ENCODE data around the gene DRG2. TPM values are rescaled to one million over a fixed set of nuclear protein-coding genes. Genes with fewer than 3 reads are reported as not detected.
A peak's percentile ranks its signal among the peaks of the same experiment; 100 is the strongest.

Gene DRG2
- total and polyA plus RNA-seq, 10 of the 15 experiments (the other 5 are each of a cell fraction or from before 2014, with no cell fraction given): 9.1 to 64.8 (median 45.7) TPM

DNA sequence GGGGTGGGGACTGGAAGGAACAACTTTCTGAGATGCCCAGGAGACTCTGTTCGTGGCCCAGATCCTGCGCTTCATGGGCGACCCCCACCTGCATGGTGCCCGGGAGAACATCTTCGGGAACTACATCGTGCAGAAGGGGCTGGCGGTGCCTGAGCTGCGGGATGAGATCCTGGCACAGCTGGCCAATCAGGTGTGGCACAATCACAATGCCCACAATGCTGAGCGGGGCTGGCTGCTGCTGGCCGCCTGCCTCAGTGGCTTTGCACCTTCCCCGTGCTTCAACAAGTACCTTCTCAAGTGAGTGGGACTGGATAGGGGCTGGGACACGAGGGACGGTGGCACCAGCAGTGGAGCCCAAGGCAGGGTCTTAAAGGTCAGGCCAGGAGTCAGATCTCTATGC lies 58.1 kb downstream of the DRG2 start (continued):
- TF ChIP-seq E2F4 (IDR thresholded peaks at IDR 0.05; ENCODE audit: low read depth, low read length): no peak
- TF ChIP-seq GATAD2B (conservative IDR thresholded peaks at IDR 0.05; ENCODE audit: low read depth): no peak

DNA sequence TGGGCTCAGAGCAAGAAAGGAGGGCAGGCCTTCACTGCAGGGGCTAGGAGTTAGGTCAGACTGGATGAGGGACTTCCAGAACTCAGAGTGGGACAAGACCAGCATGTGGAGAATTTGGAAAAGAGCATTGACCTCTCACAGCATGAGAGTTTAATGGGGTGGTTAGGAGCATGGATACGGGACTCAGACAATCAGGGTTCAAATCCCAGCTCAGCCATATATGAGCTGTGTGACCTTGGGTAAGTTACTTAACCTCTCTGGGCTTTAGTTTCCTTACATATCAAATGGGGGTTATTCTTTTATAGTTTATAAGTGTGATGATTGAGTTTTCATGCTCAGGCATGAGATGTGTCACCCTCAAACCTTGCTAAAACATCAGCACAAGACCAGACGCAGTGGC lies 58.5 kb downstream of the DRG2 start:
- 68% methylated on average over 2 of the region's 2 CpGs for WGBS (ENCODE audit: insufficient coverage, insufficient replicate concordance, low lambda C conversion rate, missing lambda C conversion rate)
- DNase-seq (ENCODE audit: low read depth, low spot score) (no peak), ATAC-seq (no peak), FAIRE-seq (no peak)
- no peaks in the 10 kb centered on the region for H3K36me3 ChIP-seq (ENCODE audit: control insufficient read depth in 2 of 2, insufficient read depth in 2 of 2, low read length in 1 of 2)
- no peaks in the 10 kb centered on the region for H4K20me1 ChIP-seq (ENCODE audit: control insufficient read depth, insufficient read depth)
- ChIA-PET POLR2A (no interaction called here), SMC1A (ENCODE audit: uncharacterized antibody, unreplicated experiment) (interaction anchor here (1.5 kb wide), 1 partner anchor 25 kb away, joined by 3 read pairs; no protein-coding TSS in a partner anchor), RAD21 (ENCODE audit: unreplicated experiment) (interaction anchor here (2.7 kb wide), 1 partner anchor 37 kb away, joined by 10 read pairs; the partner anchor contains the start of gene ALKBH5), CTCF (interaction anchor here (1.4 kb wide), 1 partner anchor 12 kb away, joined by 3 read pairs; no protein-coding TSS in a partner anchor)
- no peaks in the 10 kb centered on the region for H3K4me1 ChIP-seq (ENCODE audit: control insufficient read depth, insufficient read depth, low read length)
- no peaks in the 10 kb centered on the region for H3K79me2 ChIP-seq (ENCODE audit: control insufficient read depth, insufficient read depth, low read length)
- TF ChIP-seq EP300 (IDR thresholded peaks at IDR 0.05; ENCODE audit: borderline replicate concordance in 1 of 2, control insufficient read depth in 1 of 2, low read depth in 2 of 2, low read length in 2 of 2) (no peak), SMARCA5 (IDR thresholded peaks at IDR 0.05) (peak; percentile 34; the same call in 1 of the 2 replicates)
- no peak overlapping the region for H3K27ac ChIP-seq (ENCODE audit: control insufficient read depth, insufficient read depth)
- H3K4me2 ChIP-seq (ENCODE audit: control insufficient read depth, insufficient read depth): no peak overlapping the region
- intact Hi-C loops (cut with micrococcal nuclease; ENCODE audit: unreplicated experiment): no loop called here
- no peaks in the 10 kb centered on the region for H3K9me3 ChIP-seq (replicated peaks; ENCODE audit: control insufficient read depth, insufficient read depth, low read length)
- no TSS peak for BruUV-seq (replicated peaks)
- no peak overlapping the region for H3K9ac ChIP-seq (ENCODE audit: control insufficient read depth, insufficient read depth, low read length)
- no peaks in the 10 kb centered on the region for H3K27me3 ChIP-seq (replicated peaks in 1 of 2; ENCODE audit: control insufficient read depth in 2 of 2, insufficient read depth in 2 of 2, low read length in 1 of 2)
- H2AFZ ChIP-seq (ENCODE audit: control insufficient read depth, low read depth, low read length): no peak overlapping the region
- in situ Hi-C loops (cut with MboI): no loop called here
- no peak overlapping the region for H3K4me3 ChIP-seq
